HG02571 (cell line): ENCODE results near the gene ROGDI.

ENCODE experiments used
- ATAC-seq: cut with Tn5 transposase; IDR thresholded peaks from one replicate; pipeline ENCODE4 v1.9.1; 2021; ENCODE audit warnings: mild to moderate bottlenecking, moderate library complexity; ENCODE audit not compliant: unreplicated experiment

ROGDI gene

DNA sequence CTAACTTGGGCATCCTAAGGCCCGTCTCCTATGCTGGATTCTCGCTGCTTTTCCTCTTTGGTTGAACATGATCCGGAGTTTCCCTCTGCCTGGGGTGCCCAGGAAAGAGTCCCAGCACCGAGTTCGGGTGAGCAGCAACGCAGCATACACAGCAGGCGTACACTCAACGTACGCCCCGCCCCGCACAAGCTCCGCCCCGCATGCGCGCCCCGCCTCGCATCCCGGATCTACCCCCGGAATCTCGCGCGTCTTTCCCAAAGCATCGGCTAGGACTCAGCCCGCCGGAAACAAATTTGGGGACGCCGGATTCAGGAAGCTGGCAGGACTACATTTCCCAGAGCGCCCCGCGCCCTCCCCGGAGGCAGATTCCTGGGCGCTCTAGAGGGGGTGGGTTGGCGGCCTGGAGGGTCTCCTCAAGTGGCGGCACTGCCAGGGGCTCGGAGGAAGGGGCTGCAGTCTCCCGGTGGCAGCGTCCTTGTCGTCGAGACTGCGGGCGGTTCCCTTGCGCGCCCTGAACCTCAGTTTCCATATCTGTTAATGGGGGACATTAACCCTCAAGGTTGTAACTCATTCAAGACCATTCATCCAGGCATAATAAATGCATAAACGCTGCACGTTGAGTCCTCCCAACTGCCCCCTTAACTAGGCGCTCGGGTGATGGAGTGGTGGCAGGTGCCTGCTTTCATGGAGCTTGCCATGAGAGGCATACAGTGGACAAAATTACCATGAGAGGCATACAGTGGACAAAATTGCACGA, 33.7 kb downstream of the ROGDI start:
- ATAC-seq = peak; percentile 60

DNA sequence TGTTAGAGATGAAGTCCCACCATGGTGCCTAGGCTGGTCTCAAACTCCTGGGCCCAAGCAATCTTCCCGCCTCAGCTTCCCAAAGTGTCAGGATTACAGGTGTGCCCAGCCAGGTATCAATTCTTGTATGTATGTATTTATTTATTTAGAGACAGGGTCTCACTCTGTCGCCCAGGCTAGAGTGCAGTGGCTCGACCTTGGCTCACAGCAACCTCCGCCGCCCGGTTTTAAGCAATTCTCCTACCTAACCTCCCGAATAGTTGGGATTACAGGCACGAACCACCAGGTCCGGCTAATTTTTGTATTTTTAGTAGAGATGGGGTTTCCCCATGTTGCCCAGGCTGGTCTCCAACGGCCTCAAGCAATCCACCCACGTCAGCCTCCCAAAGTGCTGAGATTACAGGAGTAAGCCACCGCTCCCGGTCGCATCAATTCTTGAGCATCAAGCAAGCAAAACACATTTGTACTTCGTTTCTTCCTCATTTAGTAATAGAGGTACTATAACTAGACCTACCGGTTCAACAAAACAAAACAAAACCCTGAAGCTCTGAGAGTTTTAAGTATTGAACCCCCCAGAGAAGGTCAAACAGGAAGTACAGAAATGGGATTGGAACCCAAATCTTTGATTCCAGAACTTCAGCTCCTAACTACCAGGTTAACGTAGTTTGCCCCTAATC, 34.4 kb downstream of the ROGDI start:
- ATAC-seq = no peak

DNA sequence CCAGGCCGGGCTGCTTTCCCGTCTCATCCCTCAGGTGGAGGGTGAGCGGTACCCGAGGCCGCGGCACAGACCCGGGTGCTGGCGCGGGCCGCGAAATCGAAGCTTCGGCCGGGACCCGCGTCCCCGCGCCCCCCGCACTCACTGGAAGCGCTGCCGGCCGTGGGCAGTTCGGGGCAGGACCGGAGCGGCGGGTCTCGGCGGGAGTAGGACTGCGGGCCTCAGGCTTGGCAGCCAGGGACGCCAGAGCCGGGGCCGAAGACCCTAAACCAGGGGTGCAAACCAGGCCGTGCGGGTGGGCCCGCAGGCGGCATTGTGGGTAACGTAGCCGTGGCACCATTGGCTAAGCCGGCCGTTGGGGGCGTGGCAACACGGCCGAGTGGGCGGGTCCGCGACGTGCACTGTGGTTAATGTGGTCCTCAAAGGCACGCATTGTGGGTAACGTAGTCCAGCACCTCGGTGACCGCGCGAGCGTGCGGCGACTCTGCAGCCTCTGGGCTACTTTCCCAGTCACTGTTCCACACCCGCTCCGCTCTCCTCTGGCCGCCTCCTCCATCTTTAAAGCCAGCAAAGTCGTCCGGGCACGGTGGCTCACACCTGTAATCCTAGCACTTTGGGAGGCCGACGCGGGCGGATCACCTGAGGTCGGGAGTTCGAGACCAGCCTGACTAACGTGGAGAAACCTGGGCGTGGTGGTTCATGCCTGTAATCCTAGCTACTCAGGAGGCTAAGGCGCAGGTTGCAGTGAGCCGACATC, 35.4 kb downstream of the ROGDI start, which contains the start of gene ZNF500:
Gene ZNF500 (minus strand): TSS at position 288 of the 754 bp plus-strand sequence. CDS start 1,184 bp downstream, outside the sequence.
- ATAC-seq = peak; percentile 77

DNA sequence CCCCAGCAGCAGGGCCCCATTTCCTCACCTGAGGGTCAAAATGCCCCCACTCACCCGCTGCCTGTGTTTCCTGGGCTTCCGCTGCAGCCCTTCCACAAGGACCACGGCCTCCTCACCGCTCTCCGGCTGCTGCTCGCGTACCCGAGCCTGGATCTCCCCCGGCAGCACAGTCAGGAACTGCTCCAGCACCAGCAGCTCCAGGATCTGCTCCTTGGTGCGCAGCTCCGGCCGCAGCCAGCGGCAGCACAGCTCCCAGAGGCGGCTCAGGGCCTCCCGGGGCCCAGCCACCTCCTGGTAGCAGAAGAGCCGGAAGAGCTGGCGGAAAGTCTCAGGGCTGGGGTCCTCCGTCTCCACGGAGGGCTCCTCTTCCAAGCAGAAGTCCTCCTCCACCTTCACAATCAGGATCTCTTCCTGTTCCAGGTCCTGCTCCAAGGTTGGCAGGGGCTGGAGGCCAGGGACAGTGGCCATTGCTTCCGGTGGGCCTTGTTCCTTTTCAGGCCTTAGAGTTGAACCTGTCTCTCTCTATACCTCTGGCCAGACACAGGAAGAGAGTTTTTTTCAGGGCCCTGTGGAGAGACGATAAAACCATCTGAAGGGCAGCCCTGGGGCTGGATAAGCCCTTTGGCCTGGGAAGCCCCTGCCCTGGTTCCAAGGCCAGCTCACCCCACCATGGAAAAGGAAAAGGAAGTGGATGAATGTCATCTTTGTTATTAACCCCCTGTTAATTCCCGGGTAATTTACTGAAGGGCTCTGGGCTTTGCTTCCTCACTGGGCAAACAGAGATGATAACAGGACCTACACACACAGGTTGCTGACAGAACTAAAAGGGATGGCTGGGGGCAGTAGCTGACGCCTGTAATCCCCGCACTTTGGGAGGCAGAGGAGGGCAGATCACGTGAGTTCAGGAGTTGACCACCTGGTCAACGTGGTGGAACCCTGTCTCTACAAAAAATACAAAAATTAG, 36.6 kb downstream of the ROGDI start:
- ATAC-seq = no peak

DNA sequence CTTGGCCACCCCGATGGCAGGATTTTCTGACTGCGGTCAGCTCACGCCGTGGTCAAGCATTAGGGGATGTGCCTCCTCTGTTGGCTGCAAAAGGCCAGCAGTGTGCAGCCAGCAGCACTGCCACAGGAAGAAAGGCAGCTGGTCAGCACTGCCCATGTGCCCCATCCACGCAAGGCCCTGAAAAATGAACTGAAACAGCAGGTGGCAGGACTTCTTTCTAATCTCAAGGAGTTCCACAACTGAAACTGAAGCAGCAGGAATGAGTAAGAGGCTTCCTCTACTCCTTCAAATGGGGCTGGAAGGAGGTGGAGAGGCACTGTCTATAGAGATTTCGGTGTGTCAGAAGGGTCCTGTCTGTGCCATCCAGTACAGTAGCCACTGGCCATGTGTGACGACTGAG, 38.6 kb downstream of the ROGDI start:
- no peak for ATAC-seq

DNA sequence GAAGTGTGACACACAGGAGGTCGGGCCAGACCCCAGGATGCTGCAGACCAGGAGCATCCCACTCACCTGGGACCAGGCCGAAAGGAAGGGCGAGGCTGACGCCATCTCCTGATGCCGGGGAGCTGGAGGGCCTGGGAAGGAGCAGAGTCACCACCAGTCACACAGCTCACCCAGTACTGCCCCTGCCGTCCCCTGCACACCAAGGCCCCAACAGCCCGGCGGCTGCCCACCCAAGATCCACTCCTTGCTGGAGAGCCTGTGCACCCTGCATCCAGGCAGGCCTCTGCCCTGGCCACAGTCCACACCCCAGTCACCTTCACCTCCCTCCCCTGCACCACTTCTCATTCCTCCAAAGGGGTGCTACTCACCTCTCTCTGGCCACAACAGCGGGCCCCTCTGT, 40.2 kb downstream of the ROGDI start:
- no peak for ATAC-seq

DNA sequence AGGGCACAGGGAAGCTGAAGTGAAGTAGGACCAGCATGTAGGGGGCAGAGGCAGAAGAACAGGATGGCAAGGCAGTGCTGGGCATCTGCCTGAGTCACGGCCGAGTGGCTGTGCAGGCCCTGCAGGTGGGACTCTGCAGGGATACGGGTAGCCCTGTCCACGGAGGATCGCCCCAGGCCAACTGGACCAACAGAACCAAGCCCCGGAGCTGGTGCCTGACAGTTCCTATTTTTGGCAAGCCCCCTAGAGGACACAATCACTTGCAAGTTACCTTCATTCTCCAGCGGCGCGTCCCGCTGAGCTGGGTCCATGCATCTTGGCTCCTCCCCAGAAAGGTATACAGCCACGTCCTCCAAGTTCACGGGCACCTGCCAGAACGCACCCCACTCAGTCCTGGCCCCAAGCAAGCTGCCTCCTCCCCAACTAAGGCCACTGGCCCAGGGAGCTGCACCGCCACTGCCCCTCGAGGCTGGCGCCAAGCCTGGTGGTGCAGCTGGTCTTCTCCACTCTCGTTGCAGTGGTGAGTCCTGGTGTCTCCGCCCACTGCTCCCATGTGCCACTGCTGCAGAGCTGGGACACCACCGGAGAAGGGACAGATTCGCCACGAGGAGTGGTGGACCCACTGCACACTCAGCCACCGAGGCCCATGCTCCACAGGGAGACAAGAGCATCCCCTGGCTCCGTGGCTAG, 42.1 kb downstream of the ROGDI start:
- ATAC-seq = no peak

DNA sequence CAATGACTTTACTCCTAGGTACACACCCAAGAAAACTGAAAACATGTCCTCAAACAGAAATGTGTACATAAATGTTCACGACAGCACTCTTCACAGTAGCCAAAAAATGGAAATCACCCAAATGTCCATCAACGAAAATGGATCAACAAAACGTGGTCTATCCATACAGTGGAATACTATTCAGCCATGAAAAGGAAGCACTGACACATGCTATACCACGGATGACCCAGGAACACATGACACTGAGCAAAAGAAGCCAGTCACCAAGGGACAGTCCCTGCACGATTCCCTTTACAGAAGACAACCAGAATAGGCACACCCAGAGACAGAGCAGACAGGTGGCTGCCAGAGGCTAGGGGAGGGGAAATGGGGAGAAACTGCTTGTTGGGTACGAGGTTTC, 46.7 kb downstream of the ROGDI start:
- no peak for ATAC-seq

DNA sequence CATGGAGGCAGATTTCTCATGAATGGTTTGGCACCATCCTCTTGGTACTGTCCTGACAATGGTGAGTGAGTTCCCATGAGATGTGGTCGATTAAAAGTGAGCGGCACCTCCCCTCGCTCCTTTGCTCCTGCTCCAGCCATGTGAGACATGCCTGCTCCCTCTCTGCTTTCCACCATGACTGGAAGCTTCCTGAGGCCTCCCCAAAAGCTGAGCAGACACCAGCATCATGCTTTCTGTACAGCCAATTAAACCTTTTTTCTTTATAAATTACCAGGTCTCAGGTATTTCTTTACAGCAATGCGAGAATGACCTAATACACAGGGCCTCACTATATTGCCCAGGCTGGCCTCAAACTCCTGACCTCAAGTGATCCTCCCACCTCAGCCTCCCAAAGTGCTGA, 47.6 kb downstream of the ROGDI start:
- ATAC-seq = no peak

DNA sequence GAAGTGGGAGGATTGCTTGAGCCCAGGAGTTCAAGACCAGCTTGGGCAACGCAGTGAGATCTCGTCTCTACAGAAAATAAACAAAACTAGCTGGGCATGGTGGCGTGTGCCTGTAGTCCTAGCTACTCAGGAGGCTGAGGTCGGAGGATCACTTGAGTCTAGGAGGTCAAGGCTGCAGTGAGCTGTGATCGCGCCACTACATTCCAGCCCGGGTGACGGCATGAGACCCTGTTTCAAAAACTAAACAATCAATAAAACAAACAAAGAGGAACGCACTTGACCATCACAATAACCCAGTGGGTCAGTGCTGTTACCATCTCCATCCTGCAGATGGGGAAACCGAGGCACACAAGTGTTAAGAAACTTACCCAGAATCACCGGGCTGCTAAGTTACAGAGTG, 49.2 kb downstream of the ROGDI start:
- ATAC-seq = no peak

DNA sequence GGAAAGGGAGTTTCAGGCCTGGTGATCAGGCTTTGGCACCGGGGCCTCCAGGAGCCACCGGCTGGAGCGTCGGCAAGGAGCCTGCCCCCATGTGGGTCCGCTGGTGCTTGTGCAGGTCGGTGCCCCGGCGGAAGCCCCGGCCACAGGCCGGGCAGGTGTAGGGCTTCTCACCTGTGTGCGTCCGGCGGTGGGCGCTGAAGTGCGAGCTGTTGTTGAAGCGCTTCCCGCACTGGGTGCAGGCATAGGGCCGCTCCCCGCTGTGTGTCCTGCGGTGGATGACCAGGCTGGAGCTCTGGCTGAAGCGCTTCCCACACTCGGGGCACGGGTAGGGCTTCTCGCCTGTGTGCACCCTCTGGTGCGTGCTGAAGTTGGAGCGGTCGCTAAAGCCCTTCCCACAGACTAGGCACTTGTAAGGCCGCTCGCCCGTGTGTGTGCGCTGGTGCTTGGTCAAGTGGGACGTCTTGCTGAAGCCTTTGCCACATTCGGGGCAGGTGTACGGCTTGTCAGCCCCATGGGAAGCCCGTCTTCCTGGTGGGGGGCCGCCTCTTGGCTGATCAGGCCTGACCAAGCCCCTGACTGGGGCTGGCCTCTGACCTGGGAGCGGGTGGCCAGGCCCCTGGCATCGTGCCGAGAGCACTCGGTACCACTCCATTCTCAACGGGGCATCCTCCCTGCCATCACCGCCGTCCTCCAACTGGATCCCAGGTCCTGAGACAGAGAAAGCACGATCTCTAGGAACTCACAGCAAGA, 49.9 kb downstream of the ROGDI start:
- ATAC-seq = no peak

DNA sequence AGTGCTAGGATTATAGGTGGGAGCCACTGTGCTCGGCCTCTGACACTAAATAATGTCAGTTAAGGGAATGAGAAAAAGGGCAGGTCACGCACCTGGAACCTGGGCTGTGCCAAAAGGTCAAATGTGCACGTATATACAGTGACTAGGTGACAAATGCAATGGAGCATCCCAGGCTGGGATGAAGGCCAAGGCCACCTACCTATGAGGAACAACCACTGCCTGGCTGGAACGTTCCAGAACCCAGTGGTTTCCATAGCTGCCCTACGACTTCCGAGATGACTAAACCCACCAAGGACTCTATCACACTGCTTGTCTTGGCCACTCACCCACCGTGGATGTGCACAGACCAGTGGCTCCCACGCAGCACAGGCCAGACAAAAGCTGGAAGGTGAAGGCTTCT, 51.5 kb downstream of the ROGDI start:
- no peak for ATAC-seq

DNA sequence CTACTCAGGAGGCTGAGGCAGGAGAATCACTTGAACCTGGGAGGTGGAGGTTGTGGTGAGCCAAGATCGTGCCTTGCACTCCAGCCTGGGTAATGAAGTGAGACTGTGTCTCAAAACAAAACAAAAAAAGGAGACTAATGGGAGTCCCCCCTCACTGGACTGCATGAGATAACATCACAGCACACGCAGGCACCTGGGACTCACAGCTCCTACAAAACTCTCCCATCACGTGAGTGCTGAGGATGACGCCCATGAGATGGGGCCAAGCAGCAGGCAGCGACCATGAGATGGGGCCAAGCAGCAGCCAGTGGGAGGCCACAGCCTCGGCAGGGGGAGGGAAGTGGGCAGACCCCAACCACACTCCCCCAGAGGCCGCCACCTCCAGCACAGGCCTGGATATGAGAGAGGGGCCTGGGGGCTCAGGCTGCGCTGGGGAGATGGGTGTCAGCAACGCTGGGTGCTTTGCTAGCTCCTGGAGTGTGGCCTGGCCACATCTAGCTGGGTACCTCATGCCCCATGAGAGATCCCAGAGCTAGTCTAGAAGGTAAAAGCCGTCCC, 52.7 kb downstream of the ROGDI start:
- no peak for ATAC-seq

DNA sequence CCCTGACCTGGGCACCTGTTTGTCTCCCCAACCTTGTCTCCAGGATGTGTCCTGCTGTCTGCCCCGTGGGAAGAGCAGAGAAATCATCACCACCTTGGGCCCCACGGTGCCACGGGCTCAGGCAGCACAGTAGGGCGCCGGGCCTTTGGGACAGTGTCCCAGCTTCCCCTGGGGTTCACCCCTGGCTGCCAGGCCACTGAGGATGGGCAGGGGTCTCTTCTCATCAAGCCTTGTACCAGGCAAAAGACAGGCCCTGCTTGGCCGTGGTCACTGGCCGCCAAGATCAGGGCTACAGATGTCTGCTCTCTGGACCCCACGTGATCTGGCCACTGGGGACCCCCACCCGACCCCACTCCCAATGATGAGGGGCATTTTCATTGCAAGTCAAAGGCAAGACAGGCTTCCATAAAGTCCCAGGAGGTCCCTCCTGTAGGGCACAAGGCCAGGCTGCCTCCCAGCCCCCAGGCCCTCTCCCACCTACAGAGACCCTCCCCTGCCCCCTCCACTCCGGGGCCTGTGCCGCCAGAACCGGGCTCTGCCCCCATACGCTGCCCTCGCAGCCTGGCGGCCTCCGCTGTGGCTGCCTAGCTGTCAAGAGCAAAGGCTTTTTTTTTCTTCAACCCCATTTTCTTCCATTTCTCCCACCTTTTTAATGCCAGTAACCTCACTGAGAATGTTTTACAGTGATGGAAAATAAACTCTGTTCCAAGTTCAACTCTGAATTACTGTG, 53.6 kb downstream of the ROGDI start:
- ATAC-seq = no peak

DNA sequence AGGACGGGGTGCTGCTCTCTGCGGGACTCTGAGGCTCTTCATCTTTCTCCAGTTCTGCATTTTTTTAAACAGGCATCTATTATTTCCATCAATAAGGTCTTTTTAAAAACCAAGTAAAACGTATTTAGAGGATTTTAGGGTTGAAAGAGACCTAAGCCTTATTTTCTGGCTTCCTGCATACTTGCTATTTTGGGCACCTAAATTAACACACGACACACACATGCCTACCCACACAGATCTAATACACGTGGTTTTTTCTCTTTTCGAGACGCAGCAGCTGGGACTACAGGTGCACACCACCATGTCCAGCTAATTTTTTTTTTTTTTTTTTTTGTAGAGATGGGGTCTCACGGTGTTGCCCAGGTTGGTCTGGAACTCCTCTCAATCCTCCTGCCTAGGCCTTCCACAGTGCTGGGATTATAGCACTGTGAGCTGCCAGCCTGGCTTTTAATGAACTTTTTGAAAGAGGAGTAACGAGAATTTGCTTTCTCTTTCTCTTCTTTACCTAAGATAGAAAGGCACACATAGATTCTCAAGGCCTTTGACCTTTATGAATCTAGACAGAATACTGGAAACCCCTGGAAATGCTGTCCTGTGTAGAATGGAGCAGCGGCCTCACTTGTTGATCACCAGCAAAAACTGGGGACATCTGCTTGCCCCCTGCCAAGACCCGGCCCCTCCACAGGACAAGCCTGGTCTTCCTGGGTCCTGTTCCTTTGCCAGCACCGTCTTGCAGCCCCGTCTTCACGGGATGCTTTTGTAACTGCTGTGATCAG, 54.3 kb downstream of the ROGDI start:
- no peak for ATAC-seq

DNA sequence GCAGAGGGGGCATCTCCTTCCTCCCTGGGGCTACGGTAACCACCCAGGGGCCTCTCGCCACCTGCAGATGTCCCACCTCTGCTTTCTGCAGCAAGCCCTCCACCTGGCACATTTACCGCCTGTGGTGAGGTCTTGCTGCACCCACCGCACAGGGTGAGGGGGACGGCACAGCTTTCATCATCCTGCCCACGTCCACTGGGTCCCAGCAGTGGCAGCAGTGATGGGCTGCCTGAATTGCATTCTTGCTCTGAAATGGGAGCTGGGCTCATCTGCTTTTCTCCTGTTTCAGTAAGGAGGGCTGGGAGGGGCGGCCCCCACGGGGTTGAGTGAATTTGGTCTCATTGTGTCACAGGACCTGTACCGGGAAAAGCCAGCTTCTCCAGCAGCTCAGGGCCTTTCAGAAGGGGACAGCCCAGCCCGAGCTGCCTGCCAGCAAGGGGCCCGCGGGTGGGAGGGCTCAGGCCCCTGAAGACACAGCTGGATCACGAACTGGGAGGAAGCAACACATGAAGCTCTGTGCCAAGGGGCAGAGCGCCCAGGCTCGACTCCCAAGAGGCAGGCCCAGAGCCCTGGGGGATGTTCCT, 55.4 kb downstream of the ROGDI start:
- ATAC-seq = no peak
